BJ (cell line): ENCODE data around the gene IZUMO1. TPM values are rescaled to one million over a fixed set of nuclear protein-coding genes. Genes with fewer than 3 reads are reported as not detected.
"Not testable (repeated sequence)": the region's sequence is repeated elsewhere in the genome, so short reads cannot be mapped to it uniquely, and the experiment has no call there.

Experiments used
- CTCF ChIA-PET: fragments of 350-600 bp; formaldehyde crosslinking; extraction: SDS; loops from one replicate; lab custom pipeline; 2021; ENCODE audit warnings: antibody characterized with exemption, inconsistent platforms; lab: Yijun Ruan, JAX
- POLR2A ChIA-PET: fragments of 300-600 bp; sonication (Branson Sonifier 250); formaldehyde crosslinking; extraction: SDS; loops from one replicate; lab custom pipeline; 2021; ENCODE audit warnings: antibody characterized with exemption; lab: Charles Lee
- DNase-seq: peaks from one replicate; pipeline ENCODE4 v3.0.0-alpha.2; 2011; ENCODE audit warnings: low read depth
- H3K27me3 ChIP-seq: 2 replicates; pipeline ENCODE4 v1.6.0; 2011; ENCODE audit warnings: low read length; ENCODE audit not compliant: control insufficient read depth, insufficient read depth
- H3K36me3 ChIP-seq: 2 replicates; pipeline ENCODE4 v1.5.1; 2011; ENCODE audit warnings: low read length; ENCODE audit not compliant: control insufficient read depth, insufficient read depth
- H3K4me3 ChIP-seq: 2 replicates; pipeline ENCODE4 v1.5.1; 2011; ENCODE audit warnings: low read depth, mild to moderate bottlenecking, control low read depth, low read length
- CTCF ChIP-seq: IDR thresholded peaks from 2 replicates; pipeline ENCODE4 v1.5.1; 2011; ENCODE audit warnings: low read depth, mild to moderate bottlenecking, control low read depth, inconsistent platforms, low read length, moderate library complexity; ENCODE audit not compliant: insufficient read depth
- polyA plus RNA-seq: library from polyadenylated mRNA; depleted of rRNA; stranded (reverse); fragments of >200 nt; gene quantifications from 2 replicates; pipeline ENCODE4 v1.2.3, GENCODE V29; 2011

Gene IZUMO1
- polyA plus RNA-seq, 1 experiment, result not detected

- no peak for TF ChIP-seq CTCF
- no peak for DNase-seq
- CTCF ChIA-PET, result no interaction called here
Observed at GRCh38 chr19:48719263-48720171, 27.2 kb downstream of the IZUMO1 start, which contains the start of gene MAMSTR. TSS of gene MAMSTR (minus strand) at chr19:48719725. CDS start at chr19:48719031, 694 bp downstream.

GRCh38 chr19:48718711-48719231 is 27.9 kb downstream of the IZUMO1 start:
- no peak for TF ChIP-seq CTCF
- DNase-seq, result no peak
- CTCF ChIA-PET, result no interaction called here
- Histone ChIP-seq H3K4me3 (no peak overlapping the region), H3K27me3 (no peaks in the 10 kb centered on the region), H3K36me3 (no peaks in the 10 kb centered on the region)
- POLR2A ChIA-PET, result no interaction called here

More at GRCh38 chr19:48719263-48720171, 27.2 kb downstream of the IZUMO1 start, which contains the start of gene MAMSTR:
- no peaks in the 10 kb centered on the region for H3K27me3 ChIP-seq
- H3K36me3 ChIP-seq, result no peaks in the 10 kb centered on the region
- POLR2A ChIA-PET, result no interaction called here
- peak within 1 kb of the TSS; percentile 58; the same call in 1 of the 2 replicates for H3K4me3 ChIP-seq

- H3K27me3 ChIP-seq, POLR2A ChIA-PET, H3K36me3 ChIP-seq, CTCF ChIA-PET, DNase-seq, H3K4me3 ChIP-seq: not testable (repeated sequence)
Observed at GRCh38 chr19:48718106-48718505, 28.6 kb downstream of the IZUMO1 start.

GRCh38 chr19:48716562-48717291 is 30.0 kb downstream of the IZUMO1 start:
- POLR2A ChIA-PET, result interaction anchor here (0.6 kb wide), 1 partner anchor 8 kb away, joined by 4 read pairs; no protein-coding TSS in a partner anchor
- DNase-seq, result no peak
- CTCF ChIA-PET, result interaction anchor here (0.5 to 1.3 kb wide), 5 partner anchors 11 to 108 kb away, joined by 3 to 6 read pairs (median 4); partner anchors contain the start of genes CA11 and IZUMO1
- no peaks in the 10 kb centered on the region for H3K27me3 ChIP-seq
- H3K4me3 ChIP-seq, result peak overlapping the region; percentile 22
- H3K36me3 ChIP-seq, result no peaks in the 10 kb centered on the region
- no peak for TF ChIP-seq CTCF

GRCh38 chr19:48715681-48716171 is 31.0 kb downstream of the IZUMO1 start:
- Histone ChIP-seq H3K4me3 (peak overlapping the region; percentile 48), H3K27me3 (no peaks in the 10 kb centered on the region), H3K36me3 (no peaks in the 10 kb centered on the region)
- ChIA-PET POLR2A (interaction anchor here (0.6 kb wide), 1 partner anchor 489 kb away, joined by 3 read pairs; no protein-coding TSS in a partner anchor), CTCF (interaction anchor here (0.5 to 1.3 kb wide), 5 partner anchors 24 to 109 kb away, joined by 3 to 6 read pairs (median 3); partner anchors contain the start of genes CA11 and IZUMO1)
- no peak for TF ChIP-seq CTCF
- DNase-seq, result peak; percentile 14
